HEK293T (cell line): Measurements from ENCODE around the gene PITX2.

Experiments used
- ELF4 ChIP-seq: fragments of 450-650 bp; IDR thresholded peaks from 2 replicates; pipeline ENCODE4 v1.6.1; 2017; ENCODE audit warnings: antibody characterized with exemption
- FOXA1 ChIP-seq: fragments of 450-650 bp; IDR thresholded peaks from 2 replicates; pipeline ENCODE4 v1.6.1; 2016; ENCODE audit warnings: mild to moderate bottlenecking
- HDGF ChIP-seq: fragments of 450-650 bp; IDR thresholded peaks from 2 replicates; pipeline ENCODE4 v1.6.1; 2017; ENCODE audit warnings: antibody characterized with exemption, borderline replicate concordance
- L3MBTL2 ChIP-seq: fragments of 450-650 bp; conservative IDR thresholded peaks from 2 replicates; pipeline ENCODE4 v1.6.1; 2016; ENCODE audit warnings: mild to moderate bottlenecking
- SP1 ChIP-seq: fragments of 450-650 bp; IDR thresholded peaks from 2 replicates; pipeline ENCODE4 v1.6.1; 2017
- SUZ12 ChIP-seq: fragments of 450-650 bp; IDR thresholded peaks from 2 replicates; pipeline ENCODE4 v1.6.1; 2016; ENCODE audit warnings: mild to moderate bottlenecking
- TARDBP ChIP-seq: fragments of 450-650 bp; IDR thresholded peaks from 2 replicates; pipeline ENCODE4 v1.6.1; 2016
- ZNF384 ChIP-seq: fragments of 450-650 bp; IDR thresholded peaks from 2 replicates; pipeline ENCODE4 v1.6.1; 2016

DNA sequence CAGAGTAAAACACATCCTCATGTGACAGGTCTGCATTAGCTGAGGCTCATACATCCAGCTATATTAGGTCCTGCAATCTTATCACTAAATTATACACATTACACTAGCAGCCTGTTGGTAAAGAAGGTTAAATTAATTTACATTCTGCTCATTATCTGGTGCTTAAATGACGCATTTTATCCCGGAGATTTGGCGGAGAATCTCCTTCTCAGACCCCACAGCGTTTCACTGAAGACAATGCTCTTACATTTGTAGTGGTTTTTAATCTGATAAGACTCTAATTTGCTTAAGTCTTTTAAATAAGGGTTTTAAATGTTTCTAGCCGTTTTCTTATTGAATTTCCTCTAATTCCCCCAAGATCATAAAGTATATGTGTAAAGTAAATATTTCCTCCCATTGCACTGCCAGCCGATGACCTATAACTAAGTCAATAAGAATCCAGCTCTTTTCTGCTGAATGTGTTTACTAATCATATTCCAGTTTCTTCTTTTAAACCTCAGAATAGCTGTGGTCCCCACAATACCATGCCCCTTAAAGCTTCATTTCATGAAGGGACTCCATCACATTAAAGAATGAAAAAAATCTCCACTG, 2.1 kb upstream of the PITX2 start:
- TF ChIP-seq HDGF (no peak), ELF4 (no peak), TARDBP (no peak), SUZ12 (no peak), L3MBTL2 (no peak), FOXA1 (no peak), SP1 (no peak), ZNF384 (no peak)
